Activated T-helper 1 cell treated with anti-CD3 and anti-CD28 coated beads, Interleukin-2, amount 50 U/mL, for 16 hours (primary cell): Measurements from ENCODE around the gene MTMR8.

Experiments used
- DNase-seq, 2 donors: peaks; one replicate each; pipeline ENCODE4 v3.0.0-alpha.2; 2020; ENCODE audit warnings: low read depth in 1 of 2, low spot score in 1 of 2

MTMR8 gene

GRCh38 chrX:64313624-64314023 is 81.6 kb downstream of the MTMR8 start:
- no peak for DNase-seq

GRCh38 chrX:64306712-64307111 is 88.5 kb downstream of the MTMR8 start:
- no peak for DNase-seq

GRCh38 chrX:64291123-64291522 is 104.1 kb downstream of the MTMR8 start:
- no peak for DNase-seq

- DNase-seq, result no peak
These were observed 130.0 kb downstream of the MTMR8 start for GRCh38 chrX:64265265-64265664.

GRCh38 chrX:64230123-64230970 is 164.9 kb downstream of the MTMR8 start, which contains the start of gene ASB12:
TSS of gene ASB12 (minus strand) at chrX:64230607. CDS start at chrX:64225650, 4,957 bp downstream.
- no peak for DNase-seq

GRCh38 chrX:64229154-64229553 is 166.1 kb downstream of the MTMR8 start:
- DNase-seq, result no peak
